Ovary (tissue), 3 donors: Measurements from ENCODE around the gene PARP3.

Experiments used
- CTCF ChIP-seq, 3 donors: fragments of 450-650 bp in 2 of 3; fragments of 200-600 bp in 1 of 3; IDR thresholded peaks; one replicate each; pipeline versions ENCODE4 v1.5.1 to v1.8.0; 2016 to 2022; ENCODE audit warnings: antibody characterized with exemption in 3 of 3, mild to moderate bottlenecking in 1 of 3
- EP300 ChIP-seq: sonication (generic); formaldehyde crosslinking; IDR thresholded peaks from one replicate; pipeline ENCODE4 v1.6.1; 2017; ENCODE audit warnings: antibody characterized with exemption
- POLR2A ChIP-seq: fragments of 450-650 bp; IDR thresholded peaks from one replicate; pipeline ENCODE4 v1.6.1; 2017; ENCODE audit warnings: antibody characterized with exemption, mild to moderate bottlenecking, moderate library complexity
- donor health status: DM: no; HTN: no; CAD: no.

GRCh38 chr3:51977446-51978142, 35.4 kb downstream of the PARP3 start:
- TF ChIP-seq CTCF (IDR thresholded peaks at IDR 0.05) (no peak), POLR2A (no peak), EP300 (no peak)
